Astrocyte (in vitro differentiated cells and primary cell): ENCODE data around the gene FBXL12. TPM values are rescaled to one million over a fixed set of nuclear protein-coding genes. Genes with fewer than 3 reads are reported as not detected.
"Not testable (repeated sequence)": the region's sequence is repeated elsewhere in the genome, so short reads cannot be mapped to it uniquely, and the experiment has no call there.

ENCODE experiments used
- DNase-seq: peaks from one replicate; pipeline ENCODE4 v3.0.0-alpha.2; 2010; ENCODE audit warnings: low read depth
- FAIRE-seq: peaks from 2 replicates; lab custom pipeline; 2011; peaks lifted over from hg19 to GRCh38; lab: Jason Lieb, UNC
- H2AFZ ChIP-seq: 2 replicates; pipeline ENCODE4 v1.6.0; 2012; ENCODE audit warnings: low read depth, low read length, inconsistent platforms
- H3K27ac ChIP-seq: 2 replicates; pipeline ENCODE4 v1.5.1; 2011; ENCODE audit warnings: low read depth, low read length, inconsistent platforms
- H3K27me3 ChIP-seq: 2 replicates; pipeline ENCODE4 v1.6.0; 2011; ENCODE audit warnings: low read length, inconsistent platforms; ENCODE audit not compliant: insufficient read depth
- H3K36me3 ChIP-seq: 2 replicates; pipeline ENCODE4 v1.5.1; 2011; ENCODE audit warnings: low read length, inconsistent platforms; ENCODE audit not compliant: insufficient read depth
- H3K4me1 ChIP-seq: 2 replicates; pipeline ENCODE4 v1.5.1; 2011; ENCODE audit warnings: low read length, inconsistent platforms; ENCODE audit not compliant: insufficient read depth
- H3K4me2 ChIP-seq: 2 replicates; pipeline ENCODE4 v1.6.0; 2012; ENCODE audit warnings: low read length, inconsistent platforms
- H3K4me3 ChIP-seq: 2 replicates; pipeline ENCODE4 v1.5.1; 2011; ENCODE audit warnings: low read depth, mild to moderate bottlenecking, low read length, inconsistent platforms; ENCODE audit not compliant: insufficient read depth
- H3K79me2 ChIP-seq: 2 replicates; pipeline ENCODE4 v1.6.0; 2012; ENCODE audit warnings: mild to moderate bottlenecking, low read length, inconsistent platforms; ENCODE audit not compliant: insufficient read depth
- H3K9ac ChIP-seq: 2 replicates; pipeline ENCODE4 v1.6.0; 2012; ENCODE audit warnings: mild to moderate bottlenecking, low read length, inconsistent platforms
- H3K9me3 ChIP-seq: 2 replicates; pipeline ENCODE4 v1.5.1; 2012; ENCODE audit warnings: low read depth, mild to moderate bottlenecking, low read length, inconsistent platforms; ENCODE audit not compliant: insufficient read depth
- H4K20me1 ChIP-seq: 2 replicates; pipeline ENCODE4 v1.6.0; 2012; ENCODE audit warnings: low read length, inconsistent platforms; ENCODE audit not compliant: insufficient read depth
- H3K27ac Mint-ChIP-seq: one replicate; pipeline ENCODE4 v1.8.0; 2021; ENCODE audit warnings: mild to moderate bottlenecking, mixed read lengths; ENCODE audit not compliant: unreplicated experiment
- H3K27me3 Mint-ChIP-seq: one replicate; pipeline ENCODE4 v1.8.0; 2021; ENCODE audit warnings: low read depth, mixed read lengths; ENCODE audit not compliant: unreplicated experiment
- H3K36me3 Mint-ChIP-seq: one replicate; pipeline ENCODE4 v1.8.0; 2021; ENCODE audit warnings: low read depth, mixed read lengths; ENCODE audit not compliant: unreplicated experiment
- H3K4me1 Mint-ChIP-seq: one replicate; pipeline ENCODE4 v1.8.0; 2021; ENCODE audit warnings: low read depth, mixed read lengths; ENCODE audit not compliant: unreplicated experiment
- H3K4me3 Mint-ChIP-seq: one replicate; pipeline ENCODE4 v1.8.0; 2021; ENCODE audit warnings: mild to moderate bottlenecking, moderate library complexity, mixed read lengths; ENCODE audit not compliant: unreplicated experiment
- H3K9me3 Mint-ChIP-seq: one replicate; pipeline ENCODE4 v1.8.0; 2021; ENCODE audit warnings: mild to moderate bottlenecking, mixed read lengths; ENCODE audit not compliant: unreplicated experiment
- CTCF ChIP-seq: IDR thresholded peaks from 2 replicates; pipeline ENCODE4 v1.5.1; 2011; ENCODE audit warnings: low read depth, mild to moderate bottlenecking, inconsistent platforms, low read length, moderate library complexity; ENCODE audit not compliant: insufficient read depth
- EZH2 ChIP-seq: IDR thresholded peaks from 2 replicates; pipeline ENCODE4 v1.6.1; 2012; ENCODE audit warnings: mild to moderate bottlenecking, low read length, inconsistent platforms; ENCODE audit not compliant: insufficient read depth
- total RNA-seq: library from RNA; stranded (reverse); gene quantifications from 2 replicates; pipeline ENCODE4 v1.2.1, GENCODE V29; 2021

The FBXL12 gene
- total RNA-seq, 1 donor from 2014 or later = 54.2 TPM

DNA sequence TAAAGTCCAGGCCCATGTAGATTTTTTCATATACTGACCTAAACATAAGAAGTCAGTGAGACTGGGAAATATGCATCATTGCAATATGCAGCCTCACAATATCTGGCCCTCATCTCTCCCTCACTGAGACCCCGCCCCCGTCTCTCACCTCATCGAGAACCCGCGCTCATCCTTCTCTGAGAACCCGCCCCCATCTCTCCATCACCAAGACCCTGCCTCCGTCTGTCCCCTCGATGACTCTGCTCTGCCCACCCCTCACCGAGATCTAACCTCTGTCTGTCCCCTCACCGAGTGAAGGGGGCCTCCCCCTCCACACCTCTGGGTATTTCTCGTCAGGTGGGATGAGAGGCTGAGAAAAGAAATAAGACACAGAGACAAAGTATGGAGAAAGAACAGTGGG lies 29.8 kb downstream of the FBXL12 start:
- Histone ChIP-seq H3K9ac (no peak overlapping the region), H3K9me3 (peaks cover 6% of the 10 kb centered on the region), H3K4me3 (no peak overlapping the region), H4K20me1 (no peaks in the 10 kb centered on the region), H3K4me2 (no peak overlapping the region), H3K36me3 (no peaks in the 10 kb centered on the region), H3K4me1 (no peaks in the 10 kb centered on the region), H3K79me2 (no peaks in the 10 kb centered on the region), H3K27ac (no peak overlapping the region), H2AFZ (no peak overlapping the region), H3K27me3 (no peaks in the 10 kb centered on the region)
- no peak for TF ChIP-seq CTCF
- TF ChIP-seq EZH2 = no peak
- FAIRE-seq = no peak
- no peaks in the 10 kb centered on the region for H3K27me3 Mint-ChIP-seq
- H3K4me3 Mint-ChIP-seq = no peak overlapping the region
- DNase-seq = no peak
- peaks cover 22% of the 10 kb centered on the region for H3K4me1 Mint-ChIP-seq
- no peak overlapping the region for H3K27ac Mint-ChIP-seq
- H3K9me3 Mint-ChIP-seq = peaks cover 3% of the 10 kb centered on the region
- peaks cover 4% of the 10 kb centered on the region for H3K36me3 Mint-ChIP-seq

DNA sequence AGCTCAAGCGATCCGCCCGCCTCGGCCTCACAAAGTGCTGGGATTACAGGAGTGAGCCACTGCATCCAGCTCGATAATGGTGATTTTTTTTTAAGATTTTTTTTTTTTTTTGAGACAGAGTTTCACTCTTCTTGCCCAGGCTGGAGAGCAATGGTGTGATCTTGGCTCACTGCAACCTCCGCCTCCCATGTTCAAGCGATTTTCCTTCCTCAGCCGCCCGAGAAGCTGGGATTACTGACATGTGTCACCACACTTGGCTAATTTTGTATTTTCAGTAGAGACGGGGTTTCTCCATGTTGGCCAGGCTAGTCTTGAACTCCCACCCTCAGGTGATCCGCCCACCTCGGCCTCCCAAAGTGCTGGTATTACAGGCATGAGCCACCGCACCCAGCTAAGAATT lies 30.3 kb downstream of the FBXL12 start:
- H2AFZ ChIP-seq, H3K27ac ChIP-seq, H3K27me3 Mint-ChIP-seq, H4K20me1 ChIP-seq, H3K79me2 ChIP-seq, H3K9me3 Mint-ChIP-seq, H3K36me3 Mint-ChIP-seq, DNase-seq, H3K9me3 ChIP-seq, H3K4me3 ChIP-seq, H3K4me2 ChIP-seq, H3K27ac Mint-ChIP-seq, H3K36me3 ChIP-seq, H3K9ac ChIP-seq, H3K27me3 ChIP-seq, FAIRE-seq, H3K4me1 ChIP-seq, H3K4me3 Mint-ChIP-seq: not testable (repeated sequence)
- H3K4me1 Mint-ChIP-seq = peaks cover 25% of the 10 kb centered on the region

DNA sequence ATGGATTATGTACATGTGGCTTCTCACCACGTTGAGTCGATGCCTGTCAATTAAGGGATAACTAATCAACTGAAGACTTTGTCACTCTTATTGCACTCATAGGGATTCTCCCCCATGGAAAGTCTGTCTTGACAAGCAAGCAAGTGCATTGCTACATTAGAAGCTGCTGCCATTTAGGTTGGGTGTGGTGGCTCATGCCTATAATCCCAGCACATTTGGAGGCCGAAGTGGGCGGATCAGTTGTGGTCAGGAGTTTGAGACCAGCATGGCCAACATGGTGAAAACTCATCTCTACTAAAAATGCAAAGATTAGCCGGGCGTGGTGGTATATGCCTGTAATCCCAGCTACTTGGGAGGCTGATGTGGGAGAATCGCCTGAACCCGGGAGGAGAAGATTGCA lies 32.1 kb downstream of the FBXL12 start:
- H4K20me1 ChIP-seq = no peaks in the 10 kb centered on the region
- no peak for DNase-seq
- H3K4me3 Mint-ChIP-seq = peak overlapping the region; percentile 64
- H3K9me3 ChIP-seq = peaks cover 6% of the 10 kb centered on the region
- no peaks in the 10 kb centered on the region for H3K79me2 ChIP-seq
- H3K36me3 ChIP-seq = no peaks in the 10 kb centered on the region
- H3K9ac ChIP-seq = no peak overlapping the region
- no peak overlapping the region for H3K4me2 ChIP-seq
- H3K27me3 ChIP-seq = no peaks in the 10 kb centered on the region
- peaks cover 26% of the 10 kb centered on the region for H3K4me1 Mint-ChIP-seq
- no peaks in the 10 kb centered on the region for H3K27me3 Mint-ChIP-seq
- H3K9me3 Mint-ChIP-seq = peaks cover 3% of the 10 kb centered on the region
- peaks cover 9% of the 10 kb centered on the region for H3K36me3 Mint-ChIP-seq
- TF ChIP-seq CTCF (no peak), EZH2 (no peak)
- no peak overlapping the region for H2AFZ ChIP-seq
- no peak for FAIRE-seq
- H3K27ac Mint-ChIP-seq = peak overlapping the region; percentile 18
- H3K4me1 ChIP-seq = no peaks in the 10 kb centered on the region
- H3K4me3 ChIP-seq = no peak overlapping the region
- no peak overlapping the region for H3K27ac ChIP-seq
